Muscle of leg (tissue), 11 donors: ENCODE results near the gene SEMA3D. TPM values are rescaled to one million over a fixed set of nuclear protein-coding genes. Genes with fewer than 3 reads are reported as not detected.

ENCODE experiments used
- DNase-seq: peaks from one replicate; pipeline ENCODE4 v3.0.0; 2013
- H3K27ac ChIP-seq: one replicate; pipeline ENCODE4 v1.5.1; 2013; ENCODE audit warnings: mild to moderate bottlenecking, low read length, control low read depth
- H3K27me3 ChIP-seq: one replicate; pipeline ENCODE4 v1.6.1; 2013; ENCODE audit warnings: low read length; ENCODE audit not compliant: control insufficient read depth, insufficient read depth
- H3K36me3 ChIP-seq: one replicate; pipeline ENCODE4 v1.6.1; 2013; ENCODE audit warnings: low read length; ENCODE audit not compliant: control insufficient read depth, insufficient read depth
- H3K4me1 ChIP-seq: one replicate; pipeline ENCODE4 v1.6.1; 2013; ENCODE audit warnings: low read length; ENCODE audit not compliant: control insufficient read depth, insufficient read depth
- H3K4me3 ChIP-seq: one replicate; pipeline ENCODE4 v1.5.1; 2013; ENCODE audit warnings: low read length, control low read depth
- H3K9me3 ChIP-seq: replicated peaks from 2 replicates; pipeline ENCODE4 v1.6.1; 2013; ENCODE audit warnings: low read depth, low read length; ENCODE audit not compliant: control insufficient read depth
- WGBS: methylation state at CpG from one replicate; pipeline ENCODE4 v1.1.5; 2013; ENCODE audit warnings: missing lambda C conversion rate; ENCODE audit not compliant: insufficient coverage; 5-methylcytosine and 5-hydroxymethylcytosine counted together
- polyA plus RNA-seq, 8 donors: library from polyadenylated mRNA; unstranded; fragments of 120-200 nt; gene quantifications; one replicate each; pipeline versions ENCODE4 v1.2.1 to v1.2.3, GENCODE V29; 2013; ENCODE audit warnings: inconsistent platforms in 1 of 8, low replicate concordance in 1 of 8; ENCODE audit not compliant: insufficient read length in 8 of 8, insufficient read depth in 1 of 8
- total RNA-seq: library from RNA; stranded (reverse); fragments of 120-200 nt; gene quantifications from one replicate; pipeline ENCODE4 v1.2.4, GENCODE V29; 2013

The SEMA3D gene
- total and polyA plus RNA-seq, 9 donors: 8.5 to 29.3 (median 18.7) TPM

GRCh38 chr7:85133006-85133405 lies 53.9 kb downstream of the SEMA3D start:
- no peaks in the 10 kb centered on the region for H3K36me3 ChIP-seq
- no CpG with 5 or more reads among the region's 2 CpGs for WGBS
- H3K4me1 ChIP-seq: no peaks in the 10 kb centered on the region
- no peak overlapping the region for H3K27ac ChIP-seq
- no peak overlapping the region for H3K4me3 ChIP-seq
- H3K27me3 ChIP-seq: no peaks in the 10 kb centered on the region
- no peak for DNase-seq
- no peaks in the 10 kb centered on the region for H3K9me3 ChIP-seq

GRCh38 chr7:85130702-85131101 lies 56.2 kb downstream of the SEMA3D start:
- DNase-seq: no peak
- Histone ChIP-seq H3K36me3 (no peaks in the 10 kb centered on the region), H3K4me1 (no peaks in the 10 kb centered on the region), H3K4me3 (no peak overlapping the region), H3K27ac (no peak overlapping the region), H3K27me3 (no peaks in the 10 kb centered on the region), H3K9me3 (no peaks in the 10 kb centered on the region)
- WGBS: 100% methylated on average over 1 of the region's 4 CpGs

DNA sequence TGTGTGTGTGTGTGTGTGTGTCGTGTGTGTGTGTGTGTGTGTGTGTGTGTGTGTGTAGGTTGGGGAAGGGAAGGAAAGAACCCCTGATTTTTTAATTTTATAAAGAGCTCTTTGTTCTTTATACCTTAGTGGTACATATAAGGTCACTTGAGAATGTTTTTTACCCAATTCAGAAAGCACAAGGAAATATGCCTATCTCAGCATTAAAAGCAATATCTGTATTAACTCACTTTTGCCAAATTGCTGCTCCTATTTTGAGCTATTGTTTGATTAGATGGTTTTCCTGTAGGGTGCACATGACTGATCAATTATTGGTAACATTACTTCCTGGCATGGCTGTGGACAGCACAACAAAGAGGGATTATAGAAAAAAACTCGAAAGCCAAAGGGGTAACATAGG lies 60.5 kb downstream of the SEMA3D start:
- H3K27me3 ChIP-seq: no peaks in the 10 kb centered on the region
- H3K27ac ChIP-seq: no peak overlapping the region
- WGBS: no CpG with 5 or more reads among the region's 2 CpGs
- no peak overlapping the region for H3K4me3 ChIP-seq
- no peaks in the 10 kb centered on the region for H3K9me3 ChIP-seq
- H3K36me3 ChIP-seq: no peaks in the 10 kb centered on the region
- no peaks in the 10 kb centered on the region for H3K4me1 ChIP-seq
- DNase-seq: no peak

- DNase-seq: peak; percentile 64
- Histone ChIP-seq H3K27ac (no peak overlapping the region), H3K9me3 (no peaks in the 10 kb centered on the region), H3K4me3 (no peak overlapping the region), H3K27me3 (no peaks in the 10 kb centered on the region), H3K4me1 (no peaks in the 10 kb centered on the region), H3K36me3 (no peaks in the 10 kb centered on the region)
- no CpG with 5 or more reads among the region's 2 CpGs for WGBS
Observed at GRCh38 chr7:85125651-85126131, 61.2 kb downstream of the SEMA3D start.

DNA sequence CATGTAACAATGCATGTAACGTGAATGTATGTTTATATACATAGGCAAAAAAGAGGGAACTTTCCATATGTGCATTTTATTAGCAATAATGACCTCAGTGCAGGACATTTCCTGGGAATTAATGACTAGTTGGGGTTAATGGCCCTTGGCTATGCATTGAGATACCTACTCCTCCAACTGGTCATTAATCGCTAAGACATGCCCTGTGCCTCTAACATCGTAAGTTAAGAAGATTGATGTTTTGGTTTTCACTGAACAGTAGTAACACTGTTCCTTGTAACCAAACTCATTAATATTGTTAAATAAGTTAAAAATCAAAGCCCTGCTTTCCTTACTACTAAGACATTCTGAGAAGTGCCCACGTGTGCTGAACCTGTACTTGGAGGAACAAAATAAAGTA lies 61.7 kb downstream of the SEMA3D start:
- Histone ChIP-seq H3K4me3 (no peak overlapping the region), H3K9me3 (no peaks in the 10 kb centered on the region), H3K4me1 (no peaks in the 10 kb centered on the region), H3K36me3 (no peaks in the 10 kb centered on the region), H3K27me3 (no peaks in the 10 kb centered on the region), H3K27ac (no peak overlapping the region)
- DNase-seq: no peak
- WGBS: no CpG with 5 or more reads among the region's 4 CpGs

DNA sequence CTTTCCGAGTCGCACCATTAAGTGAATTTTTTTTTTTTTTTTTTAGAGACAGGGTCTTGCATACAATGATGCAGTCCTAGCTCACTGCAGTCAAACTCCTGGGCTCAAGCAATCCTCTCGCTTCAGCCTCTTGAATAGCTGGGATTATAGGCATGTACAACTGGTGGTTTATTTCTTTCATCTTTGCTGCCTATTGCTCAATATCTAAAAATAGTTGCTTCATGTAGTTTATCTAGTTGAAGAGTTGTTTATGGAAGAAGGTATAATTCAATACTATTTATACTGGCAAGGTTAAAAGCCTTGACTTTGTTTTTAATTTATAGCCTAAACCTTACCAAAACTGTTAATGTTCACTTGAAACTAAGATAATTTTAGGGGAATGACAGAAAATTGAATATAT lies 66.9 kb downstream of the SEMA3D start:
- WGBS: no CpG with 5 or more reads among the region's 3 CpGs
- H3K4me3 ChIP-seq: no peak overlapping the region
- no peaks in the 10 kb centered on the region for H3K4me1 ChIP-seq
- no peaks in the 10 kb centered on the region for H3K9me3 ChIP-seq
- no peaks in the 10 kb centered on the region for H3K36me3 ChIP-seq
- H3K27me3 ChIP-seq: no peaks in the 10 kb centered on the region
- no peak overlapping the region for H3K27ac ChIP-seq
- DNase-seq: no peak

DNA sequence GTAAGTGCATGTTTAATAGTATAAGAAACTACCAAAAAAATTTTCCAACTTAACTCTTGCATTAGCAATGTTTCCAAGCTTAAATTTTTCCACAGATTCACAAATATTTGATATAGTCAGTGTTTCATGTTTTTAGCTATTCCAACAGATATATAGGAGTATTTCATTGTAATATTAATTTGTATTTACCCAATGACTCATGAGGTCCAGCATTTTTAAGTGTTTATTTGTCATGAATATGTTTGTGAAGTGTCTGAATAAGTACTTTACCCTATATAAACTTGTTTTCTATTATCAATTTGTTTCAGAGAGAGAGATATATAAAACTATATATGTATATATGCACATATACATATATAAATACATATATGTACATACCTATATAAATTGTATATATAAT lies 71.0 kb downstream of the SEMA3D start:
- Histone ChIP-seq H3K36me3 (no peaks in the 10 kb centered on the region), H3K9me3 (no peaks in the 10 kb centered on the region), H3K27me3 (no peaks in the 10 kb centered on the region), H3K27ac (no peak overlapping the region), H3K4me1 (no peaks in the 10 kb centered on the region), H3K4me3 (no peak overlapping the region)
- no peak for DNase-seq

DNA sequence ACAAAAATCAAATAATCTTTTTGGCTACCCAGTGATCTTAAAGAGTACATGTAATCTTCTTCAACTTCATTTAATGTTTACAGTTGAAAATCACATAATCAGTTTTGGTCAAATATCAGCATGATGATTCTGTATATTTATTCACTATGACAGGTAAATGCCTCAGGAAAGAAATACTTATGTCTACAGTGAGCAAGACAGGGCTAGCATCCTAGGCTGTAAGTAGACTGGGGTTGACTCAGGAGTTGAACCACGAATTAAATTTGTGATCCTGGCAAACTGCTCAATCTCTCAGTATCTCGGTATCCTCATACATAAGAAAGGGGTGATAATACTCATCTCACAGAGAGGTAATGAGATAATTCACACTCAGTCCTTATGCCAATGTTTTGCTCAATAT lies 71.8 kb downstream of the SEMA3D start:
- no peak overlapping the region for H3K27ac ChIP-seq
- no peaks in the 10 kb centered on the region for H3K9me3 ChIP-seq
- WGBS: no CpG with 5 or more reads among the region's 2 CpGs
- DNase-seq: no peak
- no peaks in the 10 kb centered on the region for H3K4me1 ChIP-seq
- no peaks in the 10 kb centered on the region for H3K27me3 ChIP-seq
- H3K4me3 ChIP-seq: no peak overlapping the region
- H3K36me3 ChIP-seq: no peaks in the 10 kb centered on the region

DNA sequence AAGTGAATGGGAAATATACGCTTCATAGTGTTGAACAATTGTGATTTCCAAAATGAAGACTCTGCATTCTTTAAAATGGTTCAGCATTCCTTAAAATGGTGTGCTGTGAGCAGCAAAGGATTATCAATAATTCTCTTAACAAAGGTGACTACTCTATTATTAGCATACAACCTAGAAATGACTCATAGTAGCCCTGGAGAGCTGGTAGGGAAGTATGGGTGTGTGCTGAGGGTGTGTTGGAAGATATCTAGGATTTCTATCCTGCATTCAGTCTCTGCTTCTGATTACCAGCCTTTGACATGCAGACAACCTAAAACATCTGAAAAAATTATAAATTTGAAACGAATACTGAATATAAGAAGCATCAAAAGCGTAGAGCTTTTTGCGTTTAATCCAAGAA lies 72.5 kb downstream of the SEMA3D start:
- DNase-seq: no peak
- no CpG with 5 or more reads among the region's 4 CpGs for WGBS
- Histone ChIP-seq H3K4me3 (no peak overlapping the region), H3K9me3 (no peaks in the 10 kb centered on the region), H3K4me1 (no peaks in the 10 kb centered on the region), H3K36me3 (no peaks in the 10 kb centered on the region), H3K27me3 (no peaks in the 10 kb centered on the region), H3K27ac (no peak overlapping the region)

GRCh38 chr7:85111761-85112160 lies 75.1 kb downstream of the SEMA3D start:
- H3K27ac ChIP-seq: no peak overlapping the region
- no peak for DNase-seq
- H3K4me3 ChIP-seq: no peak overlapping the region
- H3K27me3 ChIP-seq: no peaks in the 10 kb centered on the region
- H3K4me1 ChIP-seq: no peaks in the 10 kb centered on the region
- WGBS: no CpG with 5 or more reads among the region's 1 CpG
- no peaks in the 10 kb centered on the region for H3K9me3 ChIP-seq
- H3K36me3 ChIP-seq: no peaks in the 10 kb centered on the region

- no peak for DNase-seq
- H3K4me1 ChIP-seq: no peaks in the 10 kb centered on the region
- WGBS: no CpG with 5 or more reads among the region's 5 CpGs
- no peak overlapping the region for H3K27ac ChIP-seq
- H3K36me3 ChIP-seq: no peaks in the 10 kb centered on the region
- H3K27me3 ChIP-seq: no peaks in the 10 kb centered on the region
- H3K9me3 ChIP-seq: no peaks in the 10 kb centered on the region
- no peak overlapping the region for H3K4me3 ChIP-seq
Observed at GRCh38 chr7:85106719-85107118, 80.1 kb downstream of the SEMA3D start.
